Suprapubic skin (tissue), 4 donors: Measurements from ENCODE around the gene TIPIN.

Experiments used
- POLR2A ChIP-seq, 2 donors: fragments of 450-650 bp; IDR thresholded peaks; one replicate each; pipeline ENCODE4 v1.6.1; 2017; ENCODE audit warnings: antibody characterized with exemption in 2 of 2, mild to moderate bottlenecking in 2 of 2, moderate library complexity in 2 of 2
- POLR2AphosphoS5 ChIP-seq, 3 donors: sonication (generic); formaldehyde crosslinking; IDR thresholded peaks; one replicate each; pipeline ENCODE4 v1.6.1; 2017; ENCODE audit warnings: antibody characterized with exemption in 3 of 3
- TF ChIP-seq, protein P1 (sequence below), 2 donors: fragments of 200-600 bp in 1 of 2; fragments of 450-650 bp in 1 of 2; sonication (generic) in 1 of 2; IDR thresholded peaks; one replicate each; pipeline ENCODE4 v1.5.1; 2016 to 2019; ENCODE audit warnings: antibody characterized with exemption in 2 of 2, mild to moderate bottlenecking in 1 of 2, moderate library complexity in 1 of 2

DNA sequence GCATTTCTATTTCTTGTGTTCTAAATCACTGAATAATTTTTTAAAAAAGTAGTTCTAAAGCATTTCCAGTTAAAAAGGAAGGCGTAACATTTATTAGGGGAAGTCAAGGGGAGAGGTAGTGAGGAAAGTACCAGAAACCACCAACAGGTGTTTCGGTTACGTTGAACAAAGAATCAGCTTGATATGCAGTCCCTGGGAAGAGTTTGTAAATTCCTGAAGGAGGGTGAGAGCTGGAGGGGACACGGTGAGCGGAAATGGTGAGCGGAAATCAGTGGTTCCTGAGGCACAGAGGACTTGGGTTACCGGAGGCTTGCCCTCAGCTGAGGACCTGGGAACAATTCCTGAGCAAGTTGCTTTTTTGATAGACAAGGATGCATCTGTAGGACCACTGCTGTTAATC is 48.0 kb upstream of the TIPIN start:
- TF ChIP-seq, protein P1, sequence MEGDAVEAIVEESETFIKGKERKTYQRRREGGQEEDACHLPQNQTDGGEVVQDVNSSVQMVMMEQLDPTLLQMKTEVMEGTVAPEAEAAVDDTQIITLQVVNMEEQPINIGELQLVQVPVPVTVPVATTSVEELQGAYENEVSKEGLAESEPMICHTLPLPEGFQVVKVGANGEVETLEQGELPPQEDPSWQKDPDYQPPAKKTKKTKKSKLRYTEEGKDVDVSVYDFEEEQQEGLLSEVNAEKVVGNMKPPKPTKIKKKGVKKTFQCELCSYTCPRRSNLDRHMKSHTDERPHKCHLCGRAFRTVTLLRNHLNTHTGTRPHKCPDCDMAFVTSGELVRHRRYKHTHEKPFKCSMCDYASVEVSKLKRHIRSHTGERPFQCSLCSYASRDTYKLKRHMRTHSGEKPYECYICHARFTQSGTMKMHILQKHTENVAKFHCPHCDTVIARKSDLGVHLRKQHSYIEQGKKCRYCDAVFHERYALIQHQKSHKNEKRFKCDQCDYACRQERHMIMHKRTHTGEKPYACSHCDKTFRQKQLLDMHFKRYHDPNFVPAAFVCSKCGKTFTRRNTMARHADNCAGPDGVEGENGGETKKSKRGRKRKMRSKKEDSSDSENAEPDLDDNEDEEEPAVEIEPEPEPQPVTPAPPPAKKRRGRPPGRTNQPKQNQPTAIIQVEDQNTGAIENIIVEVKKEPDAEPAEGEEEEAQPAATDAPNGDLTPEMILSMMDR (IDR thresholded peaks at IDR 0.05) = no peak
- TF ChIP-seq POLR2AphosphoS5 (IDR thresholded peaks at IDR 0.05) = no peak
- no peak for TF ChIP-seq POLR2A (IDR thresholded peaks at IDR 0.05)
